ENCODE measurements around the gene COL23A1. TPM values are rescaled to one million over a fixed set of nuclear protein-coding genes. Genes with fewer than 3 reads are reported as not detected.

COL23A1 gene
- polyA plus RNA-seq, 5 donors: 4.8 to 9.4 (median 8.2) TPM

DNA sequence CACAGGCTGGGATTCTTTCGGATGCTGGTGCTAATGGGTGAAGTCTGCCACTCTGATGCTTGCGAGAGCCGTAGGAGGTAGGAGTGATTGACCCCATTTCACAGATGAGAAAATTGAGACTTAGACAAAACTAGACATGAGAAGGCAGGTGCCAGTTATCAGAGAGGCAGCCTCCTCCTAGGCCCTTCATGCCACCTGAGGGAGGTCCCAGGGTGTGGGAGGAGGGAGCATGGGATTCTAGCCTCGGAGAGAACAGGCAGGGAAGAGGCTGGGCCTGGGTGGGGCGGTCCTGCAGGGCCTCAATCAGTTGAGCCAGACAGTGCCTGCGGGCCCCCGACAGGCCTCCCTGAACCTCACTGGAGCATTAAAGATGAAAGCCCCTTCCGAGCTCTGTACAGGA lies 112.4 kb downstream of the COL23A1 start:
- DNase-seq: no peak

DNA sequence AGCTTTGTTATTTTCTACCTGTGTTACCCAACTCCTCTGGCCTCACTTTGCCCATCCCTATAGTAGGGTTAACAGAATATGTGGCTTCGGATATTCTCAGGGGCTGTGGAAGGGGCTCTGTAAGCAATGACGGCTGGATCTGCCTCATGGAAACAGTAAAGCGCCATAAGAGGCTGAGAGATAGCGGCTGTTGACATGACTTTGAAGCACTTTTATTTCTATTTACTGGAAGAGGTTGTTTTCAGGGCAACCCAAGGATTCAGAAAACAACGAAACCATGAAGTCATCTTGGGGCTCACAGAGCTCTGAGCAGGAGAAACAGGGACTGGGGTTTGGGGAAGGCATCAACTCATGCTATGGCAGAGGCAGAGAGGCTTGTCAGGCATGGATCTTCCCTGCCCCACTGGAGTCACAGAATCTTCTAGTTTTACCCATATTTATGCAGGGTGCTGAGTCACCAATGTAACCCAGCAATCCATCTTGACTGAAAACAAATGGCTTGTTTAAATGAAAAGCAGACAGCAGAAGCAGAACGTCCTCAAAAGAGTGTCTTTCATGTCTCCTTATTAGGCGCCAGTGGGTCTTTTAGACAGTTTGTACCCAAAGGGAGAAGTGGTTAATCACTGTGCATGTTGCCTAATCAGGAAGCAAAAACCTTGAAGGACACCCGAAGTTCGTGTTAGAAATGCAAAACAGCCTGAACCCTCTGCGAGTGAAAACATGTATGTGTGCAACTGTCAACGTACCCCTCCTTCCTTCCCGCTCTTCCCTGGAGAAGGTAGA lies 113.0 kb downstream of the COL23A1 start:
- DNase-seq: no peak

GRCh38 chr5:178476531-178476930 lies 113.7 kb downstream of the COL23A1 start:
- DNase-seq: no peak

GRCh38 chr5:178475422-178475821 lies 114.8 kb downstream of the COL23A1 start:
- DNase-seq: no peak

- no peak for DNase-seq
Observed at GRCh38 chr5:178474562-178475184, 115.5 kb downstream of the COL23A1 start.

DNA sequence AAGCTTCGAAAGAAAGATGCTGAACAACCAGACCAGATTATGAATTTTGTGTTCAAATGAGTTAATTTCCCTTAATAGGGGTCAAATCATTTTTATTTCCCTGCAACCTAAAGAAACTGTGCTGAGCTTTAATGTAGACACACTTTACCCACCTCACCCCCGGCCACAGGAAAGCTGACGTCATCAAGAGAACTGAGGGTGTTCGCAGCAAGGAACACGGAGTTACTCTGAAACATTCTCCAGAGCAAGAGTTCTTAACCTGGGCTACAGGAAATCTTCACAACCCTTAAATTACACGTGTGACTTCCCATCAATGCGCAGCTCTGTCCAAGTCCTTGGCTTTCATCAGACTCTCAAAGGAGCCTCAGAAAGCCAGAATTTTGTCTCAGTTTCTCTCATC lies 116.3 kb downstream of the COL23A1 start:
- no peak for DNase-seq

GRCh38 chr5:178472138-178472537 lies 118.1 kb downstream of the COL23A1 start:
- DNase-seq: no peak

- DNase-seq: no peak
Observed at GRCh38 chr5:178471711-178472110, 118.5 kb downstream of the COL23A1 start.

GRCh38 chr5:178470760-178471025 lies 119.5 kb downstream of the COL23A1 start:
- DNase-seq: no peak

GRCh38 chr5:178469975-178470759 lies 120.0 kb downstream of the COL23A1 start:
- no peak for DNase-seq

- DNase-seq: no peak
Observed at GRCh38 chr5:178469011-178469974, 120.9 kb downstream of the COL23A1 start.

- DNase-seq: no peak
Observed at GRCh38 chr5:178468196-178468685, 122.0 kb downstream of the COL23A1 start.

- peak; percentile 81 to 87 for DNase-seq
Observed at GRCh38 chr5:178467568-178468195, 122.5 kb downstream of the COL23A1 start.

DNA sequence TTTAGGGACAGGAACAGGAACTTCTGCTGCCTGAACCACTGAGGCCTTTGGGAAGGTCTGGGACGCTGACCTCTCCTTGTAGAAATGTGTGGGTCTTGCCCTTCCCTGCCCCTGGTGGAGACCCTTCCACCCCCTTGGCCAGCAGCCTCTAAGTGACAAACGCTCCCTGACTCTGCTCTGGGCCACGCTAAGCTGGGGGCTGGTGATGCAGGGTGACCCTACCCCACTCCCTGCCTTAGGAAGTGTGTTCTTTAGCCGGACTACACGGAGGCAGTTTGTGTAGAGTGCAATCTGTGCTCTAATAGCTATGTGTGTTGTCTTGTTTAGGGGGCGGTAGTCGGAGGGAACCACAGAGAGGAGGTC lies 123.0 kb downstream of the COL23A1 start:
- no peak for DNase-seq

DNA sequence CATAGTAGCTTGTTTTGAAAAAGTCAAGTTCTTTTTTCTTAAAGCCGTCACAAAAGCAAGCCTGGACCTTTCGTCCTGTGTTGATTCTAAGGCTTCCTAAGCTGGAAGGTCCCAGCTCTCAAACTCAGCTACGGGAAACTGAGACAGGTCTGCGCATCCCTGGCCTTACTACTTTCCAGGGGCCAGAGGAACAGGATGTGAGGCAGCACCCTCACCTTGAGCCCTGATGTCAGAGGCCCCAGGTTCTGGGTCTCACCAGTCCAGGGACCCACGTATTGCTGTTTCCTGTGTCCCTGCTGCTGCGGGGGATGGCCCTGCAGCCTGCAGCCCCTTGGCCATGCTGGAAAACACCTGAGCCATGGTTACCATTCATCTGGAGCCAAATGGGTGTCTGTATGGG lies 123.9 kb downstream of the COL23A1 start:
- DNase-seq: no peak

DNA sequence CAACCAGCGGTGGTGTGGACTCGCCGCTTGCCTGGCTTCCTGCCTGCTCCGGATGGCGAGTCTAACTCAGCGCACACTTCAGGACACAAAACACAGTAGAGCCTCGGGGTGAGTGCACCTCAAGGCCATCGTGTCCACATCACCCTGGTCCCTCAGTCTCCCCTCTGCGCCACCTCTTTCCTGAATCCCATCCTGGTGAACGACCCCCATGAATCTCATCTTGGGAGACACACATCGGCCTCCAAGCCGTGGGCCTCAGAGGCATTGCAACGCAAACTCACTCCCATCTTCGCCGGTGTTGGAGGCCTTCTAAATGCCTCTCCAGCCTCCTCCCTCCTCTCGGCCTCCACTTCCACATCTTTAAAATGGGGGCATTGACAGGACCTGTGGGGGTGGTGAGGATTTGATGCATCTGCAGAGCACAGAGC lies 124.3 kb downstream of the COL23A1 start:
- no peak for DNase-seq

- DNase-seq: no peak
Observed at GRCh38 chr5:178465228-178465860, 124.8 kb downstream of the COL23A1 start.

- DNase-seq: no peak
Observed at GRCh38 chr5:178464431-178465048, 125.7 kb downstream of the COL23A1 start.

DNA sequence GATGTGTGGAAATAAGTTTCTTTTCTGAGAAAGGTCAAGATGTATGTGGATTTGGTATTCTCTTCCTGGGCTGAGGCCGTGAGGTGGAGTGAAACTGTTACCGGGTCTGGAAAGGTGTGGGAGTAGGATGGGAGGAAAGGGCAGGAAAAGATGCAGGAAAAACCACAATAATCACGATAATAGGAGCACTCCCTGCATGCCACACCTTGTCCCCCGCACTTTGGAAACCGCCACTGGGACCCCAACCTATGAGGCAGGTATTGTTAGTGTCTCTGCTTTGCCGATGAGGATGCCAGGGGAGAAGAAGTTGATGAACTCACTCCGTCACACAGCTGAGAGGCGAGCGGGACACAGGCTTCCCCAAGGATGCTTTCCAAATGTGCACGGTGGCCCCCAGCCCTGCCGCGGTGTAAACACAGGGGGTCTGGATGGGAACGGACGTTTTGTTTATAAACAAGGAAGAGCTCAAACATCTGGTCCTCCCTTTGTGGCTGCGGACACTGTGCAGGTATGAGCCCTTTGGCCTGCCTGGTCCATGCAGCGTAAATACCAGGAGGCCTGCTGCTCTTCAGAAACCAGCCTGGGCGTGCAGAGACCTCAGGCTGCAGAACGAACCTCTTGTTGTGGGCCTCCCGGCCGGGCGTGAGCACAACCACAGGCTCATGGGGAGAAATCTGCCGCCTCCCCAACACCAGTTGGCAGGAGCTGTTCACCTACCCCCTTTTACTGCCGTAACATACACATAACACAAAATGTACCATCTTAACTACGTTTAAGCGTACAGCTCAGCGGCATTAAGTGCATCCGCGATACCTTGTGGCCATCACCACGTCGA lies 126.7 kb downstream of the COL23A1 start:
- no peak for DNase-seq
